Measurements from ENCODE around the gene TLE4.
"Not testable (repeated sequence)": the region's sequence is repeated elsewhere in the genome, so short reads cannot be mapped to it uniquely, and the experiment has no call there.

The TLE4 gene

DNA sequence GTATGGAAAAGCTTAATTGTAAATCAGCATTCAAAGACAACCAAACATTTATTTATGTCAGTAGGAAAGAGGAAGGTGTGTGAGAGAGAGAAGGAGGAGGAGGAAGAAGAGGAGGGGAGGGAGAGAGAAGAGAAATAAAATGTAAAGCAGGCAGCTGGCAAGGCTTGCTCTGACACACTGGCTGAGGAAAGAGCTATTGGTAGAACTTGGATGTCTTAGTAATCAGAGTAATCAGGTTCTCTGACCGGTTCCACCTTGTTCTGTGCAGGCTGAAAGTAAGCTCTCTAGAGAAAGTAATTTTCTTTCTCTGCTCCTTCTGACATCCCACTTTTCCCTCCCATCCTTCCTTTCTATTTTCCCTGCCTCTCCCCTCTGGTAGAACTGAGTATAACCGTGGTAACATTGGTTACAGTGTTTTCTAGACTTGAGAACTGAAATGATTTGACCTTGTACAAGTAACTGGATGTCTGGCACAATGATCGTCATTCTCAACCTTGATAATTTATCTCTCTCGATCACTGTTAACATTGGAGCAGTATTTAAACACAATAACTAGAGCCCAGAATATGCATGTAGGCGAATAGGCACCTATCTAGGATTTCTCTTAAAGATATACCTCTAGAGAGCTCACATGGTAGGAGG, 33.3 kb downstream of the TLE4 start:
- DNase-seq: no peak

GRCh38 chr9:79606529-79606928, 34.8 kb downstream of the TLE4 start:
- not testable (repeated sequence) for DNase-seq

DNA sequence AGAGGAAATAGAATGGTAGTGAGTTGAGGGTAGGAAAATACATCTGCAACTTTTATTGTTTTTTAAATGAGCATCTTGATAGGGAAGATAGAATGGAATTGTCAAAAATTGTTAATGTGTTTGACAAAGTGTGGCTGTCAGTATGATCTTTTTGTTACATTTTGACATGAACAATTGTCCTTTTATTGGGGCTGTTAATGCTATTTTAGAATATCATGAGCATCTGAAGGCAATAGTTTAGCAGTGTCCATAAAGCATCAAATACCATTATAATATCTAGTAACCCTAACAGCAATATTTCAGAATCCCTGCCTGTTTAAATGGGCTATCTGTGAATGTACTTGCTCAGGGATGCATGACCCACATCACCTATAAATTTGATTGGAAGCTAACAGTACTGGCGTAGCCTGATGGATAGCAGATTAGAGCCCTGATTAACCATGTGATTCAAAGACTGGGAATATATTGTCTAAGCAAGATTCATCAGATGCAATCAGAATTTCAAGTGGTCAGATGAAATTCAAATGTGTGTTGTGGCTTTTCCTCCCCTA, 37.8 kb downstream of the TLE4 start:
- DNase-seq: no peak

GRCh38 chr9:79610019-79610631, 38.4 kb downstream of the TLE4 start:
- DNase-seq: no peak

DNA sequence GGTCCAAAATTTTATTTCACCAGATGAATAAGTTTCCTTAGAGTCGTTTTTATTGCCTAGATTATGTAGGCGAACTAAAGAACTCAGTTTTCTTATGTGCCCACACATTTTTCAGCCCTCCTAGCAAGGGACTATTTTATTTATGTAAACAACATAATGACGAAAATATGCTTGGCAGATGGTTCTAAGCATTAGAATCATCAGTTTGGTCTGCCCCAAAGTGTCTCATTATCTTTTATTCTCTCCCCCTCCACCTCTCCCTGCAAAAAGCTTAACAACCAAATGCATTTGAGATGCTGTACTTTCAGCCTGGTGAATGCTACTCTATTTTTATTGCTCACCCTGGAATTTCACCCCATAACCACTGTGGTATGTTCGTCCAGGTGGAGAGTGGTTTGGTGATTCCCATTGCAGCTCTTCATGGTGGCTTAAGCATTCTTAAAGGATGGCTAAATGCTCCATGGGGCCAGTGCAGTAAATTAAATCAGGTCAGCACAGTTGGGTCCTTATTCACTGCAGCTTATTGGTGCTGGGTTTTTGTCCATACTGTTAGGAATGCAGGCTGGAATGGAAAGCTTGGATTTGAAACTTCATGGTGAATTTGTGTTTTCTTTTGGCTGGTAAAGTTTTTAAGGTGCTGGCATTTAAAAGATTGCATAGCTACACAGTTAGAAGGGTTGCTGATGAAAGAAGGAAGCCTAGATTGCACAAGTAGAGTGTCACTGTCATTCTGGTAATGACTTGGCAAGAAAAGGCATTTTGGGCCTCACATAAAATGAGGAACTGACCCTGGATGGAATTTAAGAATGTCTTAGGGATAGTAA, 39.2 kb downstream of the TLE4 start:
- no peak for DNase-seq

GRCh38 chr9:79613145-79613544, 41.4 kb downstream of the TLE4 start:
- DNase-seq: no peak

DNA sequence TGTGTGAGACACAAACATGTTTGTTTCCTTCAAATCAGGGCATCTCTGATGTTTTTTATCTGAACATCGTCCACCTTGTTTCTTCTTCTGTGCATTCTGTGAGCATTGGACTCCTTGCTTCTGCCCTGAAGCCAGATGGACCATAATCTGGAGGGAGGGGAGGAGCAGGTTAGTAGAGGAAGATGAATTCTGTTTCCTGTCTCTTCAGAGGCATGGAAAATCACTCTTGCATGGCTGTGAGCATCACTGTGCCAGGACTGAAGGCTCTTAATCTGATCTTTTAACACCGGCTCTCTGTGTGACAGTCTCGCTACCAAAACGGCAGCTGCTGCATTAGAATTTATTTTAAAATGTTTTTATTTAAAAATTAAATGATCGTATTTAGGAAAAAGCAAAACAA, 43.3 kb downstream of the TLE4 start:
- DNase-seq: no peak

DNA sequence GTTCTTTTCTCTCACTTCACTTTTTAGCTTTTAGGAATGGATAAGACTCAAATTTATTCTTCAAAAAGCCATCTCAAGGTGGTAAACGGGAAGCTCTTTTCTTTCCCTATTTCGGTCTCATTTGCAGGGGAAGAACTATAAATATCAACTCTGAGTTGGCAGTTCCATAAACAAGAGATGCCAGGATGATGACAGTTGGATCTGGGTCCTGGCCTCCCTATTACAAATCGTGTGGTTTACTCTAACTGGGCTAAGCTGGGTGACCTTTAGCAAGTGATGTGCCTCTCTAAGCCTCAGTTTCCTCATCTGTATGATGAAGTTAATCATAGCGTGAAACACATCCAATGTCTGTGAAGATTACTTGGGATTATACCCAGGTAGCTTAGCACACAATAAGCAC, 44.2 kb downstream of the TLE4 start:
- DNase-seq: no peak

DNA sequence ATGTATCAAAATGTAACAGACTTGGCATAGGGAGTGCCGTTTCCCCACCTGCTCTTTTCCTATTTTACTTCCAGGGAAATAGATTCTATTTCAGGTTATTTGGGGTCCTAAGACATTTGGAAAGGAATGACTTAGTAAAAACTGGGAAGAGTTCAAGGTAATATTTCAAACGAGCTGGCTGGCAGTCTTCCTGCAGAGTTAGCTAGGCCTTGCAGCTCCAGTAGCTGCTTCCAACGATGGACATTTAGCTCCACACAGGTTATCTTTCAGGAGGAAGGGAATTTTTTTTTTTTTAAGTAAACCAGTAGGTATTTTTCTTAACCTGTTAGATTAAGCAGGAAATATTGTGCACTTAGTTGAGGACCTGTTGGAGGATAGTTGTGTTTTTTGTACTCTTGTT, 45.2 kb downstream of the TLE4 start:
- DNase-seq: no peak

DNA sequence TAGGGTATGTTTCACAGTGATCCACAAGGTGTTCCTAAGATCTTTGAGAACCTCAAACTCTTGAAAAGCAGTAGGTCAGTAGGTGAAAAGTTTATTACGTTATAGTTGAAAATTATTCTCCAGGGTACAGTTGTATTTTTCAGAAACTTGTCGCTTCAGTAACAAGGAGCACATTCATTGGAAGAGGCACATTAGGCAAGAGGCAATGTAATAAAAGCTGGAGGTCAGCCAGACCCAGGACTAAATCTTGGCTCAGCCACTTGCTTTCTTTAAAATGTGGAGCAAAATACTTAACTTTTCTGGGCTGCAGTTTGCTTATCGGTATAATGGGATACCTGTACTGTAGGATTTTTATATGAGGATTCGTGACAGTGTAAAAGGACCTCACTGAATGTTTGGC, 45.6 kb downstream of the TLE4 start:
- peak; percentile 34 for DNase-seq

DNA sequence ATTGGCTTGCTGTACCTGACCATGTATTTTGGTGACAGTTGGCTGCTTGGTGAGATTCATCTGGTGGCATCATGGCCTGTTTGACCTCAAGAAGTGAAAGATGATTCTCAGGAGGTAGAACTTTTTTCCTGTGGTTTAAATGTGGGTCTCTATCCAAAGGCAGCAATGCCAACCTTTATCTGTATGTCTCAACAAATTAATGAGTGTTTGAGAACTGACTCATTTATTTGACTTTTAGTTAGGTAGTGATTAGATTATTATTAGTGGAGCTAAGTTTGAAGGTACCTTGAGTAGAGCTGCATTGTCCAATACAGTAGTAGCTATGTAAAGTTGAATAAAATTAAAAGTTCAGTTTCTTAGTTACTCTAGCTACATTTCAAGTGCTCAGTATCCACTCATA, 48.2 kb downstream of the TLE4 start:
- no peak for DNase-seq

DNA sequence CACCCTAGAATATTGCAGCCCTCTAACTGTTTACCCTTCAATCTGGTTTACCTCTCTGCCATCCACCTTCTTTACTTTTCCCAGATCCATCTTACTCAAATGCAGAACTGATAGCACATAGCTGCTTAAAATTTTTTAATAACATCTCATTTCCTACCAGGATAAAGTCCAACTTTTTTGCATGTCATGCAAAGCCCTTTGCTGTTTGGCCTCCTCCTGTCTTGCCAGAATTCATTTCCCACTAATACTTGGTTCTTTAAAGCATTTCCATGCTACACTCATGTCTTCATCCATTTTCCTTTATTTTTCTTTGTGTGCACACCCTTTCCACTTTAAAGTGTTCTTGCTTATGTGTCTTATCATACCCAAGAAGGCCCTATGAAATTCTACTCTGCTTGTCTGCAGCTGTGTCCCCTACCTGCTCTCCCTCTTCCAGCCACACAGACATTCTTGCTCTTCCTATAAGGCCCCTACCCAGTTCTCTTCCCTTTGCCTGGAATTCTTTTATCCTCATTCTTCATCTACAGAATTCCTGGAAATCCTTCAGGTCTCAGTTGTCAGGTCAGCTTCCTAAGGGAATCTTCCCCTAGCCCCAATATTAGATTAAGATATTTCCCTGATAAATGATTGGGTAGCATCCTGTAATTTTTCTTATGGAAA, 50.3 kb downstream of the TLE4 start:
- no peak for DNase-seq

GRCh38 chr9:79623799-79624721, 52.3 kb downstream of the TLE4 start:
- DNase-seq: no peak

DNA sequence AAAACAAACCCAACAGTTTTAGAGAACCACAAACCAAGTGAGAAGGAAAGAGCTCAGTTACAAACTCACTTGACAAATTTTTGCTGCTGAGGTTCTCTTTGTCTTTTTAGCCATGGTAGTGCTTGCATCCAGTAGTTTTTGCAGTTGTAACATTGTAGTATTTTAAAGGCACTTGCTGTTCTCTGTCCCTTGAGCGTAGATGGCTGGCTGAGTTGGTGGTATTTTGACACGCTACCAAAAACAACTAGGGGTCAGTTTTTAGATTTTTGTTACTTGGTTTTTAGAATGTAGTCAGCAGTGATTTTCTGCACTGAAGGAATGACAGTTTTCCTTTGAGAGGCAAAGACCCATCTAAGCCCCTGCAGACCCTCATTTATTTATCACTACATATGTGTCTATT, 58.0 kb downstream of the TLE4 start:
- no peak for DNase-seq

GRCh38 chr9:79630521-79631403, 59.0 kb downstream of the TLE4 start:
- DNase-seq: no peak

DNA sequence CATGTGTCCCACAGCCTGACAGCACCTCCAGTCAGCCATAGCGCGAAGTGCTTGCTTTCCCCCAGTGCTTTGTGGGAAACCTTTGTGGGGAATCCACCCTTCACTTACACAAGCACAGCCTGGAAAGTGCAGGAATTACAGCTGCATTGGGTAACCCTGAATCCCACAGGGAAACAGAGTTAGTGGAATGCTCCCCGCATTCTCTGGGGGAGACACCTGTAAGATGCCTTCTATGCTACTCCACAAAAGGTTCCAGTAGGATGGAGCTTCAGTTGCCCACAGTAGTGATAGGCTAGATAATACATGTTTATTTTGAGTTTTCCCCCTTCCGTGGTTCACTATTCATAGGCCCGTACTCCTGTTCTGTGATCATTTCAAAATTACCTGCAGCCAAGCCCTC, 60.3 kb downstream of the TLE4 start:
- no peak for DNase-seq

DNA sequence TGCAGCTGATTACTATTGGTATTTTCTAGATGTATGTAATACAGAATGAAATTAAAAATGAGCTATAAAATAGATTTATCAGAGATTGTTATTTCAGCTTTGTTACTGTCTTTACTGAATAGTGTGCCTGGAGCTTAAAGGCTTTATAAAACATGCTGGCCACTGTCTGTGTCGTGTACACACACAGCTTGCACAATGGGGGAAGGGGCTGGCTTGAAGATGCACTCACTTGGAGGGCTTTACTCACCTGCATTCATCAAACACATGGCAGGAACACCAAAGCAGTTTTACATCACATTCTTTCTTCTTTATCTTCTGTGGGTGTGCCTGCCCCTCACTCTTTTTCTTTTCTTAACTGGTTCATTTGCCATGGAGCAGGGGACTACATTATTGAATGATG, 60.9 kb downstream of the TLE4 start:
- DNase-seq: no peak

GRCh38 chr9:79633558-79633957, 61.8 kb downstream of the TLE4 start:
- no peak for DNase-seq

DNA sequence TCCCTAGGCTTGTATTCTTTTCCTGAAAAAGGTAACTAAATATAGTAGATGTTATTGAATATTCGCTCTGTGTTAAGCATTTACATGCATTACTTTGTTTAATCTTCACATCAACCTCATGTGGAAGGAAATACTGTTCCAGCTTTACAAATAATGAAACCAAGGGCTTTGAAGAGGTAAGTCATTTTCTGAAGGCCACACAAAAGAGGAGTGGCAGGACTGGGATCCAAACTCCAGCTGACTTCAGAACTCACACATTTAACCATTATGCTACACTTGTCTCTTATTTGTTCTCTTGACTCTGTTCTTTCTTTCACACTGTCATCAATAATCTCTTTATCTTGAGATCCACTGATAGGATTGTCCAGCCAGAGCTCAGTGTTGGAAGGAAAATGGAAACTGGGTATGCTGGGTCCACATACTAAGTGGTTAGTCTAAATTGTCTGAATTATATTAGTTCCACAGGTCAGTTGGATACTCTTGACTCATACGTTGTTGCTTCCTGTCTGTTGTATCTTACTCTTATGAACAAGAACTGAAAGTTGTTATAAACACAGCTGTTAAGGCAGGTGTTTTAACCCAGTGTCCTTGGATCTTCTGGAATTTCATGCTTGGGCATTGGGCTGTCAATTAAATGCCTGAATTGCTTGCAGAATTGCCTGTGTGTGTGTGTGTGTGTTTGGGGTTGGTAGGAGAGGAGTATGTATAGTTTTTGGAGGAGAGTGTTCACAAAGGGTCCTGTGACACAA, 65.6 kb downstream of the TLE4 start:
- DNase-seq: no peak

- DNase-seq: no peak
These were observed 67.0 kb downstream of the TLE4 start for GRCh38 chr9:79638806-79639205.
